HT1080 (cell line): ENCODE results near the gene WNK4. TPM values are rescaled to one million over a fixed set of nuclear protein-coding genes. Genes with fewer than 3 reads are reported as not detected.
A peak's percentile ranks its signal among the peaks of the same experiment; 100 is the strongest.

Source experiments
- DNase-seq: peaks from one replicate; pipeline ENCODE4 v3.0.0-alpha.2; 2015; ENCODE audit warnings: low read depth
- small RNA-seq: library from RNA; depleted of rRNA; stranded (forward); fragments of <200 nt; gene quantifications from one replicate; pipeline ENCODE3, GENCODE V24; 2014
- total RNA-seq: library from RNA; depleted of rRNA; stranded (reverse); fragments of >200 nt; shearing (Covaris generic); gene quantifications from 2 replicates; pipeline ENCODE4 v1.2.3, GENCODE V29; 2014; rRNA removed

Gene WNK4
- total RNA-seq, 1 experiment from 2014 or later, result 5.7 TPM

- DNase-seq, result no peak
Measured at GRCh38 chr17:42833767-42834422, 53.5 kb downstream of the WNK4 start.

- DNase-seq, result no peak
Measured at GRCh38 chr17:42835732-42836131, 55.3 kb downstream of the WNK4 start.

- DNase-seq, result no peak
Measured at GRCh38 chr17:42841975-42842685, 61.7 kb downstream of the WNK4 start.

- peak; percentile 44 for DNase-seq
Measured at GRCh38 chr17:42843358-42843934, 63.0 kb downstream of the WNK4 start.

GRCh38 chr17:42844271-42844670, 63.9 kb downstream of the WNK4 start, which contains the start of gene AOC2:
Gene AOC2 (plus strand): TSS chr17:42844580. CDS start chr17:42844627, 47 bp downstream.
- DNase-seq, result no peak

- DNase-seq, result no peak
Measured at GRCh38 chr17:42844761-42845555, 64.5 kb downstream of the WNK4 start.

- no peak for DNase-seq
Measured at GRCh38 chr17:42845556-42845917, 65.1 kb downstream of the WNK4 start.

GRCh38 chr17:42845918-42846593, 65.6 kb downstream of the WNK4 start:
- peak; percentile 34 for DNase-seq

Small RNA genes lying within 50 kb of the gene (small RNA-seq; reads per million reads assigned to genes)
- gene HMGN2P15, result not detected
- gene MIR6781, result not detected

Other genes with a start within 250 kb of the WNK4 start
- 22.7 and 30.6 TPM in 2 replicates for gene NAGLU, start 244.4 kb upstream of the WNK4 start, total RNA-seq
- 0.40 and 0.59 TPM in 2 replicates for gene HSD17B1, start 227.7 kb upstream of the WNK4 start, total RNA-seq
- 51.7 and 56.2 TPM in 2 replicates for gene COASY, start 218.5 kb upstream of the WNK4 start, total RNA-seq
- gene MLX, start 213.5 kb upstream of the WNK4 start, total RNA-seq, result 29.3 and 37.8 TPM in 2 replicates
- gene PSMC3IP, start 202.9 kb upstream of the WNK4 start, total RNA-seq, result 47.8 and 50.2 TPM in 2 replicates
- gene RETREG3, start 171.2 kb upstream of the WNK4 start, total RNA-seq, result 30.9 and 34.0 TPM in 2 replicates
- gene TUBG1, start 170.9 kb upstream of the WNK4 start, total RNA-seq, result 114 and 165 TPM in 2 replicates
- 6.8 and 9.3 TPM in 2 replicates for gene TUBG2, start 121.3 kb upstream of the WNK4 start, total RNA-seq
- gene PLEKHH3, start 103.6 kb upstream of the WNK4 start, total RNA-seq, result 14.7 and 15.7 TPM in 2 replicates
- 2.1 and 2.5 TPM in 2 replicates for gene CCR10, start 98.8 kb upstream of the WNK4 start, total RNA-seq
- 8.6 and 9.9 TPM in 2 replicates for gene CNTNAP1, start 98.1 kb upstream of the WNK4 start, total RNA-seq
- gene EZH1, start 35.6 kb upstream of the WNK4 start, total RNA-seq, result 6.1 and 6.3 TPM in 2 replicates
- gene RAMP2, start 19.4 kb upstream of the WNK4 start, total RNA-seq, result 0.40 and 1.4 TPM in 2 replicates
- 110 and 122 TPM in 2 replicates for gene VPS25, start 7.2 kb upstream of the WNK4 start, total RNA-seq
- 65.2 and 97.2 TPM in 2 replicates for gene COA3, start 18.1 kb downstream of the WNK4 start, total RNA-seq
- gene CNTD1, start 18.3 kb downstream of the WNK4 start, total RNA-seq, result 0.13 and 0.27 TPM in 2 replicates
- 159 and 182 TPM in 2 replicates for gene BECN1, start 43.7 kb downstream of the WNK4 start, total RNA-seq
- 146 and 205 TPM in 2 replicates for gene PSME3, start 52.8 kb downstream of the WNK4 start, total RNA-seq
- 0.95 and 1.4 TPM in 2 replicates for gene AOC2, start 64.0 kb downstream of the WNK4 start, total RNA-seq
- 0.11 TPM in 1 of 2 replicates, not detected in the other for gene AOC3, start 70.6 kb downstream of the WNK4 start, total RNA-seq
- not detected in 2 replicates for gene G6PC1, start 120.2 kb downstream of the WNK4 start, total RNA-seq
- 25.2 and 29.2 TPM in 2 replicates for gene AARSD1, start 183.8 kb downstream of the WNK4 start, total RNA-seq
- 0.10 TPM in 1 of 2 replicates, not detected in the other for gene PTGES3L, start 199.5 kb downstream of the WNK4 start, total RNA-seq
- gene RUNDC1, start 200.0 kb downstream of the WNK4 start, total RNA-seq, result 4.7 and 6.9 TPM in 2 replicates
- gene RPL27, start 217.8 kb downstream of the WNK4 start, total RNA-seq, result 2,292 and 3,606 TPM in 2 replicates
- 18.7 and 20.1 TPM in 2 replicates for gene IFI35, start 226.2 kb downstream of the WNK4 start, total RNA-seq
- gene VAT1, start 241.8 kb downstream of the WNK4 start, total RNA-seq, result 52.6 and 54.0 TPM in 2 replicates
- gene RND2, start 244.6 kb downstream of the WNK4 start, total RNA-seq, result 0.11 and 0.23 TPM in 2 replicates